ENCODE data around the gene TCF12.

The TCF12 gene

DNA sequence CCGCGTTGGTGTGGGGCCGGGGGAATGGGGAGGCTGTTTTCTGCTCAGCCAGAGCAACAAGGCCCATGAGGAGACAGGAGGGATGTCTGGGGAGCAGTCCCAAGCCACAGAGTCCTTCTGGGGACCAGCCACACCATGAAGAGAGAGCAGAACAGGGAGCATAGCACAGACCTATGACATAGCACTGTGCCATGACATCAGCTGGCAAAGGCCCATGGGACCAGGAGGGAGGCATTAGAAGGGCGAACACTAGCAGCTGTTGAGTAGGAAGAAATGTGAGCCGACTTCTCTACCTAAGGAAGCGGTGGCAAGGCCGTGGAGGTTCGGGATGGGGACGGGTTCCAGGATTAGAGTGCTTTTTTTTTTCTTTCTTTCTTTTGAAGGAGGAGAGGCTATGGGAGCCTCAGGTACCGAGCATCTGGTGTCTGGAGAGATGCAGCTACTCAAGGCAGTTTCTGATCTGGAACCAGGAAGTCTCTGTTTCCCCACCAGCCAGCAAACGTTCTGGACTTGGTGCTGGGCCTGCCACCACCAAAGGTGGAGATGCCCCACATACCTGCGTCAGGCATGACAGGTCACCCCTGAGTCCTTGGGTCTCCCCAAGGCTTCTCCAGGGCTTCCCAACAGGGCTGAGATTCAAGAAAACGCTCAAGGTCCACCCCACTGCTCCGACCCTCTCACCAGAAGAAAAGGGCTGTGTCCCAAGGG is 380.6 kb downstream of the TCF12 start:
- DNase-seq (ENCODE audit: low read depth): no peak

DNA sequence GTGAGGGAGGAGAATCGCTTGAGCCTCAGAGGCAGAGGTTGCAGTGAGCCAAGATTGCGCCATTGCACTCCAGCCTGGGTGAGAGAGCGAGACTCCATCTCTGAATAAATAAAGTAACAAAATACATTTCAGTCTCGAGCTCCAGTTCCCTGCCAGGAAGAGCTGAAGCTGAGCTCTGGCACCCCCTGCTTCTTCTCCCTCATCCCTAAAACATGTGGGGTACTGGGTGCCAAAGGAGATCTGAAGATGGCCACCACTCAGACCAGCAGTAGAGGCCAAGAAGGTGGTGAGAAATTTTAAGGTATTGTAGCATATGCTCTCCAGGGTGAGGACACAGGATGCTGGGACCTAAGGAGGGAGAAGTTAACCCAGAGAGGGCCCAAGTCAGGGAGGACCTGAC is 382.9 kb downstream of the TCF12 start:
- no peak for DNase-seq (ENCODE audit: low read depth)

DNA sequence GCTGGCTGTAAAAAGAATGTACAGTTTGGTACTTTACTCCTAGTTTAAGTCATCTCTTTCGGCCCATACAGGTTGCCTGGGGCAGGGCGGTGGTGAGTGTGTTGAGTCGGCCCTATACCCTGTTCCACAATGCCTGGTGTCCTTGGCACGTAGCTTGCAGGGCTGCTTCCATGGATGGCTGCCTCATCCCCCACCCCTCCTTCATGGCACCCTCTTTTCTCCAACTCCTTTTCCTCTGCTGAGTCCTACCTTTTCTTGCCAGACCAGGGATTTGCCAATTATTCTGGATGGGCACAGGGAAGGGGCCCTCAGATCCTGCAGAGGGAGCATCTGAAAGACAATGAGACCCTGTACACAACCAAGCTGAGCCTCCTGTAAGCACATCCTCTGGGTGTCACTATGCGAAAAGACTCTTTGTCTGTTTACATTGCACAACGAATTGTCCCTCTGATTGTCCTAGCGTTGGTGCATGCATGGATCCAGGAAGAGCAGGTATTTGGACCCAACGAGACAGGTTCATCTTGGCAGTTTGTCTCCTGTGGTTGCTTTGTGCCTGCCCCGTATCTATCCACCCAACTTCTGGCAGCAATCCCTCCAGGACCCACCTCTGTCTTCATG is 384.3 kb downstream of the TCF12 start:
- no peak for DNase-seq (ENCODE audit: low read depth)

DNA sequence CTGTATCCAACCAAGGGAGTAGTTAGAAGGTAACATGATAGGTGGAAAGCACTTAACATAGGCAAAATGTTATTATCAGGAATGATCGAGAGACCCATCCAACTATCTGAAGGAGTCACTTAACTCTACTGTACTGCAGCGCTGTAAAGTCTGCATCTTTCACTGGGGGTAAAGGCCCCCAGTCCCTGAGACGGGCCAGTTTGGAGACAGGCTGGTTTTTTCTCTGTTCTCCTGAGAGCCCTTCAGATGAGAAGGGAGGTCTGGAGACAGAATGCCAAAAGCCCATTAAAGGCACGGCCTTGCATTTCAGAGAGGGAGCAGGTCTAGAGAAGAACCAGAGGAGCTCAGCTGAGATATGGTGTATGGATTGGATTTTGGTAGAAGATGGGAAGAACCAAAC is 386.6 kb downstream of the TCF12 start:
- no peak for DNase-seq (ENCODE audit: low read depth)

DNA sequence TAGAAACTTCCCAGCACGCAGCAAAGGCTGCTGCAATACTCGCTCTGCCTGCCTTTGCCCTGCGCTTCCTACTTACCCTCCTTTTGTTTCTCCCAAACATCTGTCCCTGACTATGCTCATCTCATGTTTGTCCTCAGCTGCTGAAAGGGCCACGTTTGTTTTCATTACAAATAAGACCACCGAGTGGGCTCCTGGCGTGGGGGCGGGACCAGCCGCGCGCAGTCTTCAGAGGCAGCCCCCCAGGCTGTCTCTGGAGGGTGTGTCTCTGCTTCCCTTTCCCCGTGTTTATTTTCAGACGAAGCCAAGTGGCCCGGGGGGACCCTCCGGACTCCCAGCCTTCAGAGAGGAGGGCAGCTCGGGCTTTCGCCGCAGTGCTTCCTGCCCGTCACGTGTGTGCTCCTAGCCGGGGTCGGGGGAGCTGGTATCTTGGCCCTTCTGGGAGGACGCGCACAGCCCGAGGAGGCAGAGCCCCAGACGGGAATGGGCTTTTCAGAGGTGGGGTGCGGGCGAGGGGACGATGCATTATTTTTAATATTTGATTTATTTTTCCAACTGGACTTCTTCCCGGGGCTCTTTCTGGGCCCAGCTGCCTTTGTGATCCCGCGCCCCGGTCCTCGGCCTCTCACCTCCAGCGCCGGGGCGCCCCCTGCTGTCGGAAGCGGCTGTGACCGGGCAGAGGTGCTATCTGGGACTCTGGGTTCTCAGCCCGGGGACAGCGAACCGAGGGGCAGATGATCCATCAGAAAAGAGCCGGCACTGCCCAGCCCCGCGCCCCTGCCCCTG is 387.9 kb downstream of the TCF12 start:
- no peak for DNase-seq (ENCODE audit: low read depth)

DNA sequence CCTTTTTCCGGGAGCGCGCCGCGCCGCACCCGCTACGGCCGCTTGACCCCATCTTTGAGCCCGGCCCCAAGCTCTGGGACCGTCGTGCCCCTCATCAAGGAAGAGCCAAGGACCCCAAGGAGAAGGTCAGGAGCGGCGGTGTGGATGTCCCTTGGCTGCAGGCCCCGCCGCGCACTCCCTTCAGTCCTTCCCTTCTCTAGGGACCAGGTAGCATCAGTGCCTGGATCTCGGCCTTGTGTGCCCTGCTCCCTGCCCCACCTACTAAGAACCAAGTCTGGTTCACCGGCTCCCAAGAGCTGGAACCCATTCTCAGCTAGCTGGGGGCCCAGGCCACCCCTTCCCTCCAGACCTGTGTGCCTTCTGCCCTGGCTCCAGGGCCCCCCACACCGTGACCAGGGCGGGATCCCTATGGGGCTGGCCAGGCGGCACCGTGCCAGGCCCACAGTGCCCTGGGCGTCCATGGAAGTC is 388.5 kb downstream of the TCF12 start:
- DNase-seq (ENCODE audit: low read depth): no peak

DNA sequence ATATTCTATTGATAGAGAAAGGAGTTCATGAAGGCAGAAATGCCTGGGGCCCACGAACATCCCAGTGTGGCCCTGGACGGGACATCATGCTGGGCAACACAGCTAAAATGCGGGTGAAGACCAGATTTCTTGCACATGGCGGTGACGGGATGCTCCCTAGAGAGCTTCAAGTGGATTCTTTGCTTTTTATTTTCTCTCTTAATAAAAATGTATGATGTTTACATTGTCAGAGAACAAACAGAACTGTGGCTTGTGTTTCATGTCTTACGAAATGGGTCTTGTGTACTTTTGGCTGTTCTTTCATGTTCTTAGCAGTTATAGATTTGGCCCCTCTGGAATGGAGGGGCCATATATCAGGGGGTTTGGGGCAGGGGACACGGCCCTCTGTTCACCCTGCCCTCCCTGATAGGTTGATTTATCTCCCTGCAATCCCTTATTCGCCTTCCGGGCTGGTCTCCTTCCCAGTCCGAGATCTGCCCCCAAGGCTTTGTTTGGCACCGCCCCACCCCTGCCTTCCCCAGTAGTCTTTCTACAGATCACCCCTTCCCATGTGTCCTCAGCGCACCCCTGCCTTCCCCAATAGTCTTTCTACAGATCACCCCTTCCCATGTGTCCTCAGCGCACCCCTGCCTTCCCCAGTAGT is 389.2 kb downstream of the TCF12 start:
- DNase-seq (ENCODE audit: low read depth): no peak

DNA sequence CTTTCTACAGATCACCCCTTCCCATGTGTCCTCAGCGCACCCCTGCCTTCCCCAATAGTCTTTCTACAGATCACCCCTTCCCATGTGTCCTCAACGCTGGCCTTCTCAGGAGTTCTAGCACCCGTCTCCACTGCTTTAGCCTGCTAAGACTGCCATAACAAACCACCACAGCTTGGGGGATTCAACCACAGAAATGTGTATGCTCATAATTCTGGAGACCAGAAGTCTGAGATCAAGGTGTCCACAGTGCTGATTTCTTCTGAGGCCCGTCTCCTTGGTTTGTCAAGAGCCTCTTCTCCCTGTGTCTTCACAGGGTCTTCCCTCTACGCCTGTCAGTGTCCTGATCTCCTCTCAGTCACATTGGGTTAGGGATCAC is 389.7 kb downstream of the TCF12 start:
- no peak for DNase-seq (ENCODE audit: low read depth)

DNA sequence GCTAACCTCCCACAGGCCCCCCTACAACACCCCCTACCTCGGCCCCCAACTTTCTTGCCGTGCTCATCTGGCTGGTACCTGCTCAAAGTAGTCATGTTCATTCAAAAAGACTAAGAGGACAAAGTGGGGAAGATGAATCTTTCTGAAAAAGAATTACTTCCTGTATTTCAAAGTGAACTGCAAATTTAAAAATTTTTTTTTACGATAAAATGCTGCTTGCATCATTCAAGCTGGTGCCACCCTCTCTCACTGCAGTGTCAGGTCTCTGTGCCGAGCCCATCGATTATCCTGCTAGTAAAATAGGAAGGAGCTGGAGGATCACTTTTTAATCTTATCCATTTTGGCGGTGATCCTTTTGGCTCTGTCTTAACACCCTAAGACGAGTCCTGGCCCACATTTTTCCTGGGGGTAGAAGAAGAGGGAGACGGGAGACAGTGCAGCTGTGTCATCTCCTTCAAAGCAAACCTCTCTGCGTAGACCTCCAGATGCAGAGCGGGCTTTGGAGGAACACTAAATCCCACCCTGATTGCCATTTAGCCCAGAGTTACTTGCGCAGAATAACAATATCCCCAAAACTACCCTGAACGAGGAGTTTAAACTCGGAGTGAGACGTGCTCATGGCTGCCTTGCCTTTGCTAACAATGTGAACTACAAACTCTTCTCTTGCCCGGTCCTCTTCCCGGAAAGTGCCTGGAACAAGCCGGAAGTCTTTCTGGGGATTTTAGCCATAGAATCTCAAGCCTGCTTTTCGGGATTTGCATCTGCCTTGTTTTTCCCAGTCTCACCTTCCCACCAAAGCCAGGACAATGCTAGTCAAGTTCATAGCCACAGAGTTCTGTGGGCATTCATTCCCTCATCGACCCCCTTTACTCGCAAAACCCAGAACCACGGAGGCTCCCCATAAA is 391.7 kb downstream of the TCF12 start:
- DNase-seq (ENCODE audit: low read depth): no peak

DNA sequence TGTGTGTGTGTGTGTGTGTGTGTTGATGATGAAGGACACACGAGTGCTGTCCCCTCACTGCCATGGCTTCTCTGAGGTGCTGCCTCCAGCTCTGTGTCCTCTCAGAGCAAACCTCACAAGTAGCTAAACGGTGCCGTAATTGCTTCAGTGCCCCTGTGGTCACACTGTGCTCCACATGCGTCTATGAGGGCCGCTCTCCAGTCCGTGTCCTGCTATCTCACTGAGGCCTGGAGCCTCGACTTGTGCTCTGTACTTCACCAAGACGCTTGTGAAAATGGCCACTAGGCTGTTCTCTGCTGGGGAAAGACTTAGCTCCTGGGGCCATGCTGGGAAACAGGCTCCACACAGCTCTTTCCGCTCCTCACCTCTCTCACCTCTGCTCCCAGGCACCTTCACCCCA is 392.4 kb downstream of the TCF12 start:
- no peak for DNase-seq (ENCODE audit: low read depth)

DNA sequence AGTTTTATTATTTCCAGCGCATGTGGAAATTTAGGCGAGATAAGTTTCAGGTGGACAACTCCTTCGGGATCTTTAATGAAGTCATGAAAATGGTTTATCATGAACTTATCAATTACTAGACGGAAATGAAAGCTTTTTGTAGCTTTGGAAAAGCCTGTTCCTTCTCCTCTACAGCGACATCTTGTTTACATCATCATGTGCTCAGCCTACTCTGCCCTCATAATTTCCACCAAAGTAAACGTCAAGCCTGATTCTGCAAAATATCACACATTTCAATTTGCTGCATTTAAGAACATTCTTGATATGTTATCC is 393.5 kb downstream of the TCF12 start:
- no peak for DNase-seq (ENCODE audit: low read depth)

DNA sequence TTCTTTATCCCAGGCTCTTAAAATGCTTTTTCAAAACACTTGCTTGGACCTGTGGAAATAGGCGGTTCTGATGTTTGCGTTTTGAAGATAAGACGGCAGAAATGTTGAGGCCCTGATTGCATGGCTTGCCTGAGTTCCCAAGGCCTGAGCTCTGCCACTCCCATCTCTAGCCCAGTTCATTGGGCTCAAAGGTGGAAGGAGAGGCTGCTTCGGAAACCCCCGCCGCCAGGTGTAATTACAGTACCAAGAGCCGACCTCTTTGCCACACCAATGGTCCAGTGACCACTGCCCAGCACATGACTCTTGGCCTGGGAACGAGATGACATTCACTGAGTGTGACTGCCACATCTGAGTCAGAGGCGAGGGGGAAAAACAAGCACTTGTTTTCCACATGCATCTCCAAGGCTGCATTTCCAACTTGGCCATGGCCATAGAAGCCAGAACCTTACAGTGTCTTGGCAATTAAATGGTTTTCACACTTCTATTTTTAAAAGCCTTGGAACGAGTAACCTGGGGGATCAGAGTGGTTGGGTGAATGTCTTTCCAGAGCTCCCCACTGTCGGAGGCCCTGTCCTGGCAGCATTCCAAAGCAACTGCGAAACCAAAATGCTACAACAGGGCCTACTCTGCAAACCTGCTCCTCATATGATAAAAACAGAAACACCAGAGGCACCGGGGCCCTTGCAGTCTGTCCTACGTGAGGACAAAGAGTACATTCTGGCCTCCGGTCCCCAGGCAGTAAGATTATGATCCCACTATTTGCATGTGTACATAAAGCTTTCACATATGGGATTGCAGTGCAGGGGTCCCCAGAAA is 394.1 kb downstream of the TCF12 start:
- no peak for DNase-seq (ENCODE audit: low read depth)

DNA sequence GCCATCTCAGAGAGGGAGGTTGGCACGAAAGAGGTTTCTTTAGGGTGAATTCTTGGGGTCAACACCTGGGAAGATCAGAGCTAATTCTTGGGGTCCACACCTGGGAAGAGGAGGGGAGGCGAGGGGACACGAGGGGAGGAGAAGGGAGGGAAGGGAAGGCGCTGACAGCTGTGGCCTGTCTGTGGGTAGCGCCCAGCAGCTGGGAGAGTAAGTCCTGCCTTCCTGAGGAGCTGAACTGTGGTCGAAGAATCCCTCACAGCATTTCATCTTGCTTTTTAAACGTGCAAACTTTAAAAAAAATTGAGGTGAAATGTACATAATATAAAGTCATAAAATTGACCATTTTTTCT is 394.7 kb downstream of the TCF12 start:
- DNase-seq (ENCODE audit: low read depth): no peak

DNA sequence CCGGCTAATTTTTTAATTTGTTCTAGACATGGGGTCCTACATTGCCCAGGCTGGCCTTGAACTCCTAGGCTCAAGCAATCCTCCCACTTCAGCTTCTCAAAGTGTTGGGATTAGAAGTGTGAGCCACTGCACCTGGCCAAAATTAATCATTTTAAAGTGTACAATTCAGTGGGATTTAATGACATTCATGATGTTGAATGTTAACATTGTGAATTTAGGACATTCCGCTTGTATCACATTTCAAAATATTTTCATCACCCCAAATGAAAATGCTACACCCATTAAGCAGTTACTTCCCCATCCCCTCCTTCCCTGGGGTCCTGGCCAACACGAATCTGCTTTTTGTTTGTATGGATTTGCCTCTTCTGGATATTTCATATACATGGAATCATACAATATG is 395.8 kb downstream of the TCF12 start:
- no peak for DNase-seq (ENCODE audit: low read depth)

DNA sequence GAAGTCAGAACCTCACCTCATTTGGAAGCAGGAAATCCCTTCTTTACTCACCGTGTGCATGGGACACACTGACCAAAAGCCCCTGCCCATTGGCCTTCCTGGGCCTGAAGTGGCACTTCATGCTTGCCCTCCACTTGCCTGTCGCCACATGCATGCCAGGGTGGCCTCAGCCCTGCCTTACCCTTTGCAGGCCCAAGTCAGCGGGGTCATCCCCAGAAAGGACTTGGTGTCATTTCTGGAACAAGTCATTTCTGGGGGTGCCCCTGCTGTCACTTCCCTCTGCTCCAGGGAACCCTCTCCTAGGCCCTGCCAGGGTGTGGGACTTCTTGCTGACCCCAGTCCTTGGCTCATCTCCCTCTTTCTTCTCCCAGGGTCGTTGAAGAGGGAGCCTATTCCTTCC is 398.0 kb downstream of the TCF12 start:
- DNase-seq (ENCODE audit: low read depth): no peak

DNA sequence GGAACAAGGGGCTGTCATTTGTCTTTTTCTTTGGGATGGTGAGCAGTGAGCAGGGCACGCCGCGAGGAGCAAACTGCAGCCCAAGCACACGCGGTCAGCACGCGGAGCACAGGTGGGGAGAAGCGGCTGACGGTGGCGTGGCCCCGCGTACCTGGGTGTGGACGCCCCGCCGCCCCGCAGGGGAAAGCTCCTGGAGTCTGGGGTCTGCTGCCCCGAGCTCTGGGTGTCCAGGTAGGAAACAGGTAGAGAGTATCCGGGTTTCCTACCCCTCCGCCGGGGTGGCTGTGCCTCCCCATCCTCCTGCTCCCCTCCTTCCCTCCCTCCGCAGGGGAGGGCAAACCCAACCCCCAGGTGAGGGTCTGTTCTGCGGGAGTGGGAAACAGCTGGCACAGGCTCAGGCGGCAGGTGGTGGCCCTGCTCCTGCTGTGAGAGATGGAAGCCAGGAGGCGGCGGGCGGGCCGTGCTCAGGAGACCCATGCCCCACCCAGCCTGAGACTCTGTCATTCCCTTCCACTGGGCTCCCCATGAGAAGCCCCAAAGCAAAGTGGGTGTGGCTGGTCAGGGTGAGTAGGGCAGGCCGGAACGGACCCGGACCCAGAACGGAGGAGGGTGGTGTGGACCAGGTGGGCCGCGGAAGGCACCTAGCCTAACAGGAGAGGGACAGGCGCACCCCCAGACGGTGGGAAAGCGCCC is 400.9 kb downstream of the TCF12 start:
- DNase-seq (ENCODE audit: low read depth): no peak

DNA sequence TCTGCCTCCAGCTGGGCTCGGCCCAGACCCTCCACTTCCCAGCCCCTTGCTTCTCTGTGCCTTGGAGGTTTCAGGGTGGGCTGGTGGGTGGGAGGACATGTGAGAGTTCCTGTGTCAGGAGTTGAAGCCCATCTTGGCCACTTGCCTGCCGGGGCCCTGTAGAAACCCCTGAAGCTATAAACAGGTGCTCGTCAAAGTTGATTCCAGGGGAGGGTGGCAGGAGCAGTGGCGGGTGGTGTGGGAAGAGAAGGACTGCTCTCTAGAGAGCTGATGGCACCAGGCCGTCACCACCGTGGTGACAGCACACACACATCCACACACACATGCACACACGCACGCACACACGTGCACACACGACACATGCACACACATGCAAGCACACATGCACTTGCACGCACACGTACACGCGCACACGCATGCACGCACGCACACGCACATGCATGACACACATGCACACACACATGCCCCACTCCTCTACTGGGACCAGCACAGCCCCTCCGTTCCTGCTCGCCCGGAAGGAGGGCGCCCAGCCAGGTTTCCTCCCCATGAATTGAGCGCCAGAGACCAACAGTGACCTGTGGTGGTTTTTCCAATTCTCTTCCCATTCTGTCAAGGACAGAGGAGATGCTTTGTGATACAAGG is 401.6 kb downstream of the TCF12 start:
- DNase-seq (ENCODE audit: low read depth): no peak

DNA sequence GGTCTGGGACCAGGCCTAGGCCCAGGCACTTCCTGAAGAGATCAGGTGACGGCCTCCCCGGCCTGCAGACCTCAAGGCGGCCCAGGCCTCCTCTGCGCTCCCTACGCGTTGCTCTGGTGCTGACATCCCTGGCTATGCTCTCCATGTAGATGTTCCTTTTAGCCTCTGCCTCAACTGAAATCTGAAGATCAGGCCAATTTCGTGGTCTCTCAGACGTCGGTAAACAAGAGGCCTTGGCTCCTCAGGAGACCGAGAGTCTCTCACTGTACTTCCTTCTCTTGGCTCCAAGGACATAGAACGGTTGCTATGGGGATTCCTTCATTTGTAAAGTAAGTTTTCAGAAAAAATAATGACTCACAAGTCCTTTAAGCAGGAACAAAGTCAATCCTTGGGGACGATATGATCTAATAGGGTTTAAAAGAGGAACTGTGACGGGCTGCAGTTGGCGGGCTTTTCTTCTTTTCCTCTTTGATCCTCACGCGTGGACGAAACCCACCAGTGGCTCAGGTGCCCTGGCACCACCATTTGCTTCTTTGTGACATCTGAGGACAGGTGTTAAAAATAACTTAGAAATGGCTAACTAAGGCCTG is 402.3 kb downstream of the TCF12 start:
- DNase-seq (ENCODE audit: low read depth): no peak

DNA sequence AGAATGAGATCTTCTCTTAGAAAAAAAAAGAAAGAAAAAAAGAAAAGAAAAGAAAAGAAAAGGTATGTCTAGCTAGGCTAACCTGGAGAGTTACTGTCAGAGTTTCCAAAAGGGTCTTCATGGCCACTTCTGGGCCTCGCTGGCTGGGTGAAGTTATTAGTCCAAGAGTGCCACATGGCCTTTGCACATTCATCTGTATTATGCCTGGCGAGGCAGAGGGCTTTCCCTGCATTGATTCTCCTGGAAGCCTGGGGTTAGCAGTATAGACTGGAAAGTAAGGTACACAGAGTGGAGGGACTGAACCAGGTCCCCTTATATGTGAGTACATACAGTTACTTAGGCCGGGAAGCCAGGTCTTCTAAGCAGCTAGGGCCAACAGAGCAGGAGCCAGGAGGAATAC is 403.0 kb downstream of the TCF12 start:
- DNase-seq (ENCODE audit: low read depth): no peak

Measured in GM04503 (cell line).